MM.1S (cell line): ENCODE results near the gene NAT9.

ENCODE experiments used
- DNase-seq: peaks from one replicate; pipeline ENCODE4 v3.0.0-alpha.2; 2015
- H2AFZ ChIP-seq: fragments of 300-600 bp; sonication (generic); 2 replicates; pipeline ENCODE4 v1.6.0; 2016; ENCODE audit warnings: antibody characterized with exemption, low read length
- H3F3A ChIP-seq: fragments of 300-600 bp; sonication (generic); 2 replicates; pipeline ENCODE4 v1.6.1; 2016; ENCODE audit warnings: mild to moderate bottlenecking, antibody characterized with exemption, low read length, moderate library complexity, mixed read lengths; ENCODE audit not compliant: insufficient read depth
- H3K27ac ChIP-seq: fragments of 300-600 bp; sonication (generic); 2 replicates; pipeline ENCODE4 v1.5.1; 2016; ENCODE audit warnings: mild to moderate bottlenecking, low read length
- H3K27me3 ChIP-seq: fragments of 300-600 bp; sonication (generic); replicated peaks from 2 replicates; pipeline ENCODE4 v1.6.0; 2016; ENCODE audit warnings: low read length; ENCODE audit not compliant: insufficient read depth
- H3K36me3 ChIP-seq: fragments of 300-600 bp; sonication (generic); replicated peaks from 2 replicates; pipeline ENCODE4 v1.6.1; 2016; ENCODE audit warnings: mild to moderate bottlenecking, low read length, mixed read lengths; ENCODE audit not compliant: insufficient read depth
- H3K4me1 ChIP-seq: fragments of 300-600 bp; sonication (generic); 2 replicates; pipeline ENCODE4 v1.6.1; 2016; ENCODE audit warnings: low read length, mixed read lengths
- H3K4me2 ChIP-seq: fragments of 300-600 bp; sonication (generic); 2 replicates; pipeline ENCODE4 v1.6.0; 2016; ENCODE audit warnings: low read depth, low read length
- H3K4me3 ChIP-seq: fragments of 300-600 bp; sonication (generic); 2 replicates; pipeline ENCODE4 v1.5.1; 2016; ENCODE audit warnings: low read length, mixed read lengths
- H3K79me2 ChIP-seq: fragments of 300-600 bp; sonication (generic); 2 replicates; pipeline ENCODE4 v1.6.1; 2016; ENCODE audit warnings: mixed run types, low read length, mixed read lengths
- H3K9ac ChIP-seq: fragments of 300-600 bp; sonication (generic); 2 replicates; pipeline ENCODE4 v1.6.1; 2016; ENCODE audit warnings: low read length, mixed read lengths
- H3K9me2 ChIP-seq: fragments of 300-600 bp; sonication (generic); replicated peaks from 2 replicates; pipeline ENCODE4 v1.6.1; 2016; ENCODE audit warnings: mild to moderate bottlenecking, low read length, mixed read lengths; ENCODE audit not compliant: insufficient read depth
- H3K9me3 ChIP-seq: fragments of 300-600 bp; sonication (generic); replicated peaks from 2 replicates; pipeline ENCODE4 v1.6.1; 2016; ENCODE audit warnings: mild to moderate bottlenecking, low read length, mixed read lengths; ENCODE audit not compliant: insufficient read depth
- H4K20me1 ChIP-seq: fragments of 300-600 bp; sonication (generic); 2 replicates; pipeline ENCODE4 v1.6.1; 2016; ENCODE audit warnings: mild to moderate bottlenecking, low read length, moderate library complexity, mixed read lengths; ENCODE audit not compliant: insufficient read depth
- CTCF ChIP-seq: fragments of 300-600 bp; sonication (generic); IDR thresholded peaks from 2 replicates; pipeline ENCODE4 v1.5.1; 2016; ENCODE audit warnings: antibody characterized with exemption, low read length, mixed read lengths
- EZH2 ChIP-seq: fragments of 300-600 bp; sonication (generic); optimal IDR thresholded peaks from 2 replicates; pipeline ENCODE3; 2017; ENCODE audit warnings: low read depth, mild to moderate bottlenecking, antibody characterized with exemption, low read length, mixed read lengths
- EZH2phosphoT487 ChIP-seq: fragments of 300-600 bp; sonication (generic); IDR thresholded peaks from 2 replicates; pipeline ENCODE4 v1.6.1; 2018; ENCODE audit warnings: antibody characterized with exemption, low read length

Gene NAT9

DNA sequence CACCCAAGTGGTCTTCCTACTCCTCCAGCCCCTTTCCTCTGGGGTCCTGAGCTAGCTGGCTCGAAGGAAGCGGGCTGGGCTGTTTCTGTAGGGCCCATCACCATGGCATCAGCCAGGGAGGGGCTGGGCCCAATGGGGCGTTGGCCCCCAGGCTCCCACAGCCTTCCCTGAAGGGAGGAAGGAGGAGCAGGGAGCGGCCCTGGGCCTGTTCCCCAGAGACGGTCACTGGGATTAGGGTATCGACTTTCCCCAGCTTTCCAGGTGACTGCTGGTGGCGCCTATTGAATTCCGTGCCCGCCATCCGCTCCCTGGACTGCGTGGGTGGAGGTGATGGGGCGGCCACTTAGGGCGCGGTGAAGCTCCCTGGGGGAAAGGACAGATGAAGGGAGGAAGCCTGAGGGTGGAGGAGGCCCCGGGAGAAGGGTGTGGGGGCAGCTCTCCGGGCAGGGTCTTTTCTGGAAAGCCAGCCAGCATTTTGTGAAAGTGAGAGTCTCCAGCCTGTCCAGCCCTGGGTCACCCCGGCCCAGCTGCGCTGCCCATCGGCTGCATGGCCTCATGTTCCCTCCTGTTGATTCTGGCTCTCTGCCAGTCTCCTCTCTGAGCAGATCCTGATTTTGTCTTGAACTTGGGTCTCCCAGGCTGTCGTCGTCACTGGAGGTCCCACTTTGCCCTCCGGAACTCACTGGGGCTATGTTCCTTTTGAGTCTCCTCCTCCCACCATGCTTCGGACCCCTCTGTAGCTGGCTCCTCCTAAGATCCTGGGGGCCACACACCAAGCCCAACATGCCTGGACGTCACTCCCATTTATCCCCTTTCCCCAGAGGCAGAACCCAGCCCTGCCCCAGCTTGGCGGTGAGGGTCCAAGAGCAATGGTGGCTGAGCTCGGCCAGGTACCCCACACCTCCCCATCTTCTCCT, 18.0 kb downstream of the NAT9 start:
- peak overlapping the region; percentile 43; the same call in 1 of the 2 replicates for H3K9ac ChIP-seq
- TF ChIP-seq CTCF (no peak), EZH2 (no peak), EZH2phosphoT487 (no peak)

GRCh38 chr17:74757502-74757901, 18.6 kb downstream of the NAT9 start:
- Histone ChIP-seq H3K9ac (no peak overlapping the region), H3K79me2 (peaks cover 93% of the 10 kb centered on the region)

More for the DNA sequence above, 18.0 kb downstream of the NAT9 start:
- DNase-seq: no peak
- Histone ChIP-seq H3K36me3 (no peaks in the 10 kb centered on the region), H3K27ac (peak overlapping the region; percentile 87; the same call in 1 of the 2 replicates), H3K27me3 (no peaks in the 10 kb centered on the region), H3K79me2 (peaks cover 93% of the 10 kb centered on the region), H3K4me1 (peaks cover 69% of the 10 kb centered on the region), H3K9me2 (no peaks in the 10 kb centered on the region), H3K4me3 (peak overlapping the region; percentile 29), H3F3A (peaks cover 56% of the 10 kb centered on the region), H3K4me2 (peak overlapping the region; percentile 94), H4K20me1 (peaks cover 36% of the 10 kb centered on the region), H3K9me3 (no peaks in the 10 kb centered on the region), H2AFZ (no peak overlapping the region)

GRCh38 chr17:74756891-74757290, 19.3 kb downstream of the NAT9 start:
- no peak overlapping the region for H3K4me3 ChIP-seq
- peaks cover 93% of the 10 kb centered on the region for H3K79me2 ChIP-seq
- no peaks in the 10 kb centered on the region for H3K9me2 ChIP-seq
- H3K27me3 ChIP-seq: no peaks in the 10 kb centered on the region
- H3K4me1 ChIP-seq: peaks cover 80% of the 10 kb centered on the region
- TF ChIP-seq EZH2: no peak
- no peak for TF ChIP-seq CTCF
- no peaks in the 10 kb centered on the region for H3K9me3 ChIP-seq
- H3K27ac ChIP-seq: peak overlapping the region; percentile 87; the same call in 1 of the 2 replicates
- peaks cover 29% of the 10 kb centered on the region for H4K20me1 ChIP-seq
- no peak overlapping the region for H2AFZ ChIP-seq
- DNase-seq: no peak
- peaks cover 69% of the 10 kb centered on the region for H3F3A ChIP-seq
- H3K9ac ChIP-seq: no peak overlapping the region
- H3K4me2 ChIP-seq: peak overlapping the region; percentile 94
- no peaks in the 10 kb centered on the region for H3K36me3 ChIP-seq

More at GRCh38 chr17:74757502-74757901, 18.6 kb downstream of the NAT9 start:
- no peaks in the 10 kb centered on the region for H3K36me3 ChIP-seq
- H3K9me2 ChIP-seq: no peaks in the 10 kb centered on the region
- no peaks in the 10 kb centered on the region for H3K27me3 ChIP-seq
- no peak for DNase-seq
- H3K27ac ChIP-seq: peak overlapping the region; percentile 87; the same call in 1 of the 2 replicates
- H3K4me2 ChIP-seq: peak overlapping the region; percentile 94
- H3K4me1 ChIP-seq: peaks cover 76% of the 10 kb centered on the region
- TF ChIP-seq EZH2 (no peak), CTCF (no peak), EZH2phosphoT487 (no peak)
- 0 out of 2 replicates have a peak overlapping the region, but pooled peaks have one; percentile 29 for H3K4me3 ChIP-seq
- no peak overlapping the region for H2AFZ ChIP-seq
- peaks cover 30% of the 10 kb centered on the region for H4K20me1 ChIP-seq
- H3K9me3 ChIP-seq: no peaks in the 10 kb centered on the region
- H3F3A ChIP-seq: peaks cover 63% of the 10 kb centered on the region
